SK-N-SH (cell line): ENCODE results near the gene MYOD1. TPM values are rescaled to one million over a fixed set of nuclear protein-coding genes. Genes with fewer than 3 reads are reported as not detected.

Experiments
- CTCF ChIA-PET: fragments of 300-600, 350-600 bp; formaldehyde crosslinking; extraction: SDS; loops from one replicate; lab custom pipeline; 2021; lab: Yijun Ruan, JAX
- POLR2A ChIA-PET: fragments of 350-600 bp; sonication (Branson Sonifier 250); formaldehyde crosslinking; extraction: SDS; loops from one replicate; lab custom pipeline; 2020; ENCODE audit warnings: antibody characterized with exemption, inconsistent platforms; lab: Yijun Ruan, JAX
- DNase-seq: peaks from one replicate; pipeline ENCODE4 v3.0.0; 2012
- H2AFZ ChIP-seq: fragments of 200-600 bp; sonication (generic); 2 replicates; pipeline ENCODE4 v1.8.1; 2016; ENCODE audit warnings: antibody characterized with exemption, mild to moderate bottlenecking, low read depth
- H3F3A ChIP-seq: fragments of 200-600 bp; sonication (generic); replicated peaks from 2 replicates; pipeline ENCODE3; 2016; ENCODE audit warnings: antibody characterized with exemption, mild to moderate bottlenecking; ENCODE audit not compliant: insufficient read depth
- H3K27ac ChIP-seq, 2 experiments: fragments of 200-500 bp in 1 of 2; fragments of 200-600 bp in 1 of 2; sonication (Bioruptor generic) in 1 of 2; sonication (generic), shearing (Covaris generic) in 1 of 2; 2 replicates each; pipeline versions ENCODE4 v1.5.1 to v1.6.1; 2014 to 2016; ENCODE audit warnings: low read depth in 2 of 2, inconsistent platforms in 1 of 2, low read length in 1 of 2, mild to moderate bottlenecking in 1 of 2, mixed read lengths in 1 of 2
- H3K27me3 ChIP-seq: fragments of 200-600 bp; sonication (generic), shearing (Covaris generic); 2 replicates; pipeline ENCODE4 v1.6.1; 2016; ENCODE audit warnings: mixed run types; ENCODE audit not compliant: insufficient read depth
- H3K36me3 ChIP-seq, 2 experiments: fragments of 200-500 bp in 1 of 2; fragments of 200-600 bp in 1 of 2; sonication (Bioruptor generic) in 1 of 2; sonication (generic) in 1 of 2; replicated peaks in 1 of 2; 2 replicates each; pipeline versions ENCODE3 to v1.5.1; 2014 to 2016; ENCODE audit warnings: low read length in 1 of 2, mild to moderate bottlenecking in 1 of 2; ENCODE audit not compliant: insufficient read depth in 2 of 2, control insufficient read depth in 1 of 2
- H3K4me1 ChIP-seq, 2 experiments: fragments of 200-500 bp in 1 of 2; fragments of 200-600 bp in 1 of 2; sonication (Bioruptor generic) in 1 of 2; sonication (generic), shearing (Covaris generic) in 1 of 2; 2 replicates each; pipeline versions ENCODE4 v1.5.1 to v1.6.1; 2014 to 2016; ENCODE audit warnings: low read depth in 1 of 2, low read length in 1 of 2, mixed run types in 1 of 2; ENCODE audit not compliant: insufficient read depth in 2 of 2, control insufficient read depth in 1 of 2
- H3K4me2 ChIP-seq: fragments of 200-600 bp; sonication (generic), shearing (Covaris generic); 2 replicates; pipeline ENCODE4 v1.6.1; 2017; ENCODE audit warnings: mixed run types
- H3K4me3 ChIP-seq, 2 experiments: fragments of 200-500 bp in 1 of 2; fragments of 200-600 bp in 1 of 2; sonication (Bioruptor generic) in 1 of 2; sonication (generic), shearing (Covaris generic) in 1 of 2; 2 replicates each; pipeline versions ENCODE4 v1.5.1 to v1.8.1; 2014 to 2016; ENCODE audit warnings: low read depth in 2 of 2, inconsistent platforms in 1 of 2, low read length in 1 of 2, mild to moderate bottlenecking in 1 of 2, mixed read lengths in 1 of 2, moderate library complexity in 1 of 2
- H3K79me2 ChIP-seq: fragments of 200-600 bp; sonication (generic); 2 replicates; pipeline ENCODE4 v1.8.1; 2017; ENCODE audit warnings: mild to moderate bottlenecking; ENCODE audit not compliant: insufficient read depth
- H3K9ac ChIP-seq: fragments of 200-600 bp; sonication (generic); 2 replicates; pipeline ENCODE4 v1.6.1; 2017; ENCODE audit warnings: mixed run types
- H3K9me2 ChIP-seq: fragments of 200-600 bp; sonication (generic); 2 replicates; pipeline ENCODE4 v1.6.1; 2017; ENCODE audit warnings: mixed run types
- H3K9me3 ChIP-seq: fragments of 200-600 bp; sonication (generic); 2 replicates; pipeline ENCODE4 v1.6.1; 2017; ENCODE audit warnings: mixed run types, mild to moderate bottlenecking, moderate library complexity
- H4K20me1 ChIP-seq: fragments of 200-600 bp; sonication (generic); 2 replicates; pipeline ENCODE4 v1.6.1; 2017; ENCODE audit warnings: mild to moderate bottlenecking, mixed run types; ENCODE audit not compliant: insufficient read depth
- CTCF ChIP-seq: fragments of 200-600 bp; sonication (generic); IDR thresholded peaks from 2 replicates; pipeline ENCODE4 v1.6.1; 2017; ENCODE audit warnings: antibody characterized with exemption, mild to moderate bottlenecking, moderate library complexity
- ELF1 ChIP-seq: IDR thresholded peaks from 2 replicates; pipeline ENCODE4 v1.4.0; 2012
- EZH2phosphoT487 ChIP-seq: fragments of 200-600 bp; sonication (generic); IDR thresholded peaks from 2 replicates; pipeline ENCODE4 v1.6.1; 2017; ENCODE audit warnings: low read depth, mixed run types, mild to moderate bottlenecking, antibody characterized with exemption, moderate library complexity, borderline replicate concordance
- FOXJ3 ChIP-seq: sonication (generic); formaldehyde crosslinking; IDR thresholded peaks from 2 replicates; pipeline ENCODE4 v1.5.1; 2020; ENCODE audit warnings: mild to moderate bottlenecking, missing genetic modification reagents
- FOXM1 ChIP-seq: IDR thresholded peaks from 2 replicates; pipeline ENCODE4 v1.4.0; 2012; ENCODE audit warnings: low read depth, mild to moderate bottlenecking
- GATA2 ChIP-seq: sonication (generic); formaldehyde crosslinking; IDR thresholded peaks from 2 replicates; pipeline ENCODE4 v1.5.0; 2020; ENCODE audit warnings: mild to moderate bottlenecking, missing genetic modification reagents
- IRF3 ChIP-seq: fragments of 150-350 bp; IDR thresholded peaks from 2 replicates; pipeline ENCODE4 v1.6.1; 2016; ENCODE audit warnings: mild to moderate bottlenecking, low read depth, low read length
- JUND ChIP-seq: IDR thresholded peaks from 2 replicates; pipeline ENCODE4 v1.4.0; 2012
- MEF2A ChIP-seq: IDR thresholded peaks from 2 replicates; pipeline ENCODE4 v1.4.0; 2012; ENCODE audit warnings: low read depth, borderline replicate concordance
- NFIC ChIP-seq: IDR thresholded peaks from 2 replicates; pipeline ENCODE4 v1.4.0; 2012; ENCODE audit warnings: borderline replicate concordance
- PBX3 ChIP-seq: IDR thresholded peaks from 2 replicates; pipeline ENCODE4; 2012
- RAD21 ChIP-seq: IDR thresholded peaks from 2 replicates; pipeline ENCODE4 v1.6.1; 2012; ENCODE audit warnings: mild to moderate bottlenecking, low read length
- RCOR1 ChIP-seq: fragments of 150-350 bp; IDR thresholded peaks from 2 replicates; pipeline ENCODE4 v1.6.1; 2017; ENCODE audit warnings: antibody characterized with exemption, low read length
- RXRA ChIP-seq: IDR thresholded peaks from 2 replicates; pipeline ENCODE4 v1.4.0; 2012; ENCODE audit warnings: low read depth, mild to moderate bottlenecking, borderline replicate concordance
- SMC3 ChIP-seq: IDR thresholded peaks from 2 replicates; pipeline ENCODE4 v1.6.1; 2012; ENCODE audit warnings: low read depth, low read length, improper control_type of control experiment
- TAF1 ChIP-seq: IDR thresholded peaks from 2 replicates; pipeline ENCODE4 v1.6.1; 2012; ENCODE audit warnings: low read depth, mild to moderate bottlenecking, low read length, moderate library complexity, borderline replicate concordance
- TCF12 ChIP-seq: IDR thresholded peaks from 2 replicates; pipeline ENCODE4 v1.4.0; 2012
- USF1 ChIP-seq: IDR thresholded peaks from 2 replicates; pipeline ENCODE4 v1.4.0; 2012; ENCODE audit warnings: low read depth, borderline replicate concordance
- WGBS: methylation state at CpG from one replicate; pipeline ENCODE4 v1.1.6; 2017; ENCODE audit warnings: low lambda C conversion rate; 5-methylcytosine and 5-hydroxymethylcytosine counted together
- polyA plus RNA-seq, 3 experiments: library from polyadenylated mRNA; depleted of rRNA; stranded (reverse); fragments of >200 nt; gene quantifications; 2 replicates each; pipeline ENCODE4 v1.2.3, GENCODE V29; 2012

MYOD1 gene
- polyA plus RNA-seq, 1 of the 3 experiments (the other 2 are of a cell fraction) = not detected

GRCh38 chr11:17725174-17725573 lies 5.8 kb downstream of the MYOD1 start:
- no peaks in the 10 kb centered on the region for H3F3A ChIP-seq
- ChIA-PET POLR2A (no interaction called here), CTCF (interaction anchor here (1.2 to 8.6 kb wide), 3 partner anchors 126 to 255 kb away, joined by 3 to 82 read pairs (median 31); no protein-coding TSS in a partner anchor)
- no peaks in the 10 kb centered on the region for H3K36me3 ChIP-seq
- 25% methylated on average over 1 of the region's 2 CpGs for WGBS
- H3K79me2 ChIP-seq = no peaks in the 10 kb centered on the region
- no peaks in the 10 kb centered on the region for H3K9me2 ChIP-seq
- H3K4me1 ChIP-seq = peaks cover 0 to 6% of the 10 kb centered on the region in 2 experiments; a peak in 1 of 4 replicates
- H3K9me3 ChIP-seq = no peaks in the 10 kb centered on the region
- H4K20me1 ChIP-seq = no peaks in the 10 kb centered on the region
- no peak overlapping the region for H3K4me3 ChIP-seq
- no peak overlapping the region for H2AFZ ChIP-seq
- DNase-seq = no peak
- no peak for TF ChIP-seq FOXJ3
- no peak for TF ChIP-seq MEF2A
- TF ChIP-seq IRF3 = no peak
- no peak for TF ChIP-seq SMC3
- H3K27me3 ChIP-seq = peaks cover 35% of the 10 kb centered on the region
- H3K9ac ChIP-seq = no peak overlapping the region
- H3K27ac ChIP-seq = no peak overlapping the region
- no peak overlapping the region for H3K4me2 ChIP-seq

GRCh38 chr11:17730137-17730536 lies 10.8 kb downstream of the MYOD1 start:
- no peak for TF ChIP-seq TAF1
- TF ChIP-seq EZH2phosphoT487 = no peak
- no peak for TF ChIP-seq FOXJ3
- TF ChIP-seq FOXM1 = no peak
- no peak for TF ChIP-seq RCOR1
- TF ChIP-seq RXRA = no peak
- no peak for TF ChIP-seq TCF12
- TF ChIP-seq JUND = no peak
- TF ChIP-seq CTCF = no peak
- TF ChIP-seq USF1 = no peak
- TF ChIP-seq NFIC = no peak
- TF ChIP-seq IRF3 = no peak
- TF ChIP-seq RAD21 = no peak
- TF ChIP-seq ELF1 = no peak
- no peak for TF ChIP-seq PBX3
- no peak for TF ChIP-seq GATA2
- H3K4me2 ChIP-seq = no peak overlapping the region
- no peak for DNase-seq
- no peaks in the 10 kb centered on the region for H3K79me2 ChIP-seq
- H3K27ac ChIP-seq = no peak overlapping the region
- 0% methylated on average over 1 of the region's 2 CpGs for WGBS
- no peaks in the 10 kb centered on the region for H3K9me2 ChIP-seq
- ChIA-PET POLR2A (interaction anchor here (0.6 to 1.4 kb wide), 2 partner anchors 12 to 248 kb away, joined by 3 to 9 read pairs; no protein-coding TSS in a partner anchor), CTCF (interaction anchor here (0.8 to 14.2 kb wide), 68 partner anchors 9 to 361 kb away, joined by 3 to 730 read pairs (median 8); partner anchors contain the start of genes MYOD1 and SERGEF)
- no peaks in the 10 kb centered on the region for H3K9me3 ChIP-seq
- no peaks in the 10 kb centered on the region for H3F3A ChIP-seq
- H3K4me1 ChIP-seq = peaks cover 0 to 13% of the 10 kb centered on the region in 2 experiments; a peak in 1 of 4 replicates
- no peak overlapping the region for H3K4me3 ChIP-seq
- H4K20me1 ChIP-seq = no peaks in the 10 kb centered on the region
- H2AFZ ChIP-seq = no peak overlapping the region
- H3K36me3 ChIP-seq = no peaks in the 10 kb centered on the region
- H3K9ac ChIP-seq = no peak overlapping the region
- H3K27me3 ChIP-seq = no peaks in the 10 kb centered on the region; the same call in 1 of the 2 replicates
